A549 (cell line): ENCODE measurements around the gene AKT1S1. TPM values are rescaled to one million over a fixed set of nuclear protein-coding genes. Genes with fewer than 3 reads are reported as not detected.
A peak's percentile ranks its signal among the peaks of the same experiment; 100 is the strongest.

Experiments used
- ATAC-seq, 2 experiments: fragments of 200-7000 bp in 1 of 2; fragments of >200 bp in 1 of 2; cut with Nextera tagmentation in 1 of 2; cut with Tn5 transposase in 1 of 2; 3 replicates each; pipeline versions ENCODE4 v1.8.0 to v1.9.1; 2018 to 2020; ENCODE audit warnings: mild to moderate bottlenecking in 1 of 2, moderate library complexity in 1 of 2
- CTCF ChIA-PET: fragments of 300-600 bp; sonication (Branson Sonifier 250); formaldehyde crosslinking; extraction: SDS; loops from one replicate; lab custom pipeline; 2021; ENCODE audit warnings: antibody characterized with exemption, inconsistent platforms; lab: Yijun Ruan, JAX
- POLR2A ChIA-PET: fragments of 350-600 bp; formaldehyde crosslinking; extraction: SDS; loops from one replicate; lab custom pipeline; 2021; ENCODE audit warnings: antibody characterized with exemption, inconsistent platforms; lab: Yijun Ruan, JAX
- DNase-seq, 2 experiments: peaks; one replicate each; pipeline versions ENCODE4 v3.0.0 to v3.0.0-alpha.2; 2011 to 2016; ENCODE audit warnings: low read depth in 1 of 2, low spot score in 1 of 2
- FAIRE-seq: peaks from 2 replicates; lab custom pipeline; 2011; peaks lifted over from hg19 to GRCh38; lab: Jason Lieb, UNC
- H3K27ac ChIP-seq, 2 experiments: fragments of >200 bp; sonication (Bioruptor Twin); formaldehyde crosslinking; 3 replicates each; pipeline ENCODE4 v1.5.1; 2016 to 2017
- H3K4me1 ChIP-seq: fragments of >200 bp; sonication (Bioruptor Twin); formaldehyde crosslinking; 3 replicates; pipeline ENCODE4 v1.6.1; 2016
- H3K4me2 ChIP-seq: fragments of >200 bp; sonication (Bioruptor Twin); formaldehyde crosslinking; 3 replicates; pipeline ENCODE4 v1.6.1; 2016
- H3K4me3 ChIP-seq: fragments of >200 bp; sonication (Bioruptor Twin); formaldehyde crosslinking; 3 replicates; pipeline ENCODE4 v1.5.1; 2016
- H3K9me3 ChIP-seq: fragments of >200 bp; sonication (Bioruptor Twin); formaldehyde crosslinking; 3 replicates; pipeline ENCODE4 v1.6.1; 2016
- ATOH8 ChIP-seq: fragments of 250-450 bp; sonication (Bioruptor Pico); IDR thresholded peaks from 2 replicates; pipeline ENCODE4 v1.5.0; 2020; ENCODE audit warnings: low read depth, mild to moderate bottlenecking, moderate library complexity
- BHLHE40 ChIP-seq: IDR thresholded peaks from 2 replicates; pipeline ENCODE4 v1.6.1; 2012; ENCODE audit warnings: low read depth, low read length, inconsistent platforms
- CTCF ChIP-seq: fragments of >200 bp; sonication (Bioruptor Twin); formaldehyde crosslinking; IDR thresholded peaks from 3 replicates; pipeline ENCODE4 v1.5.1; 2016
- E2F6 ChIP-seq: IDR thresholded peaks from 2 replicates; pipeline ENCODE4 v1.6.1; 2012; ENCODE audit warnings: low read depth, borderline replicate concordance
- ESRRA ChIP-seq: fragments of 150-350 bp; IDR thresholded peaks from 2 replicates; pipeline ENCODE4 v1.6.1; 2014; ENCODE audit warnings: mild to moderate bottlenecking, low read length, borderline replicate concordance
- FOSB ChIP-seq: fragments of 250-450 bp; sonication (Bioruptor Pico); IDR thresholded peaks from 2 replicates; pipeline ENCODE4 v1.5.0; 2020; ENCODE audit warnings: mild to moderate bottlenecking, moderate library complexity
- FOXS1 ChIP-seq: fragments of 250-450 bp; sonication (Bioruptor Pico); IDR thresholded peaks from 2 replicates; pipeline ENCODE4 v1.5.0; 2020; ENCODE audit warnings: mild to moderate bottlenecking, moderate library complexity
- HDAC2 ChIP-seq: fragments of 200-600 bp; sonication (generic); IDR thresholded peaks from 2 replicates; pipeline ENCODE4 v1.6.1; 2016
- HES2 ChIP-seq: fragments of >200 bp; sonication (Bioruptor Twin); formaldehyde crosslinking; IDR thresholded peaks from 2 replicates; pipeline ENCODE4 v1.6.1; 2016
- KDM1A ChIP-seq: fragments of 200-600 bp; sonication (generic); IDR thresholded peaks from 2 replicates; pipeline ENCODE4 v1.6.1; 2016; ENCODE audit warnings: low read depth, mild to moderate bottlenecking
- MAX ChIP-seq: IDR thresholded peaks from 2 replicates; pipeline ENCODE4 v1.6.1; 2012
- MYC ChIP-seq: IDR thresholded peaks from 2 replicates; pipeline ENCODE4 v1.6.1; 2012; ENCODE audit warnings: mild to moderate bottlenecking, inconsistent platforms, low read length, improper control_type of control experiment, borderline replicate concordance
- NPAS2 ChIP-seq: fragments of 250-450 bp; sonication (Bioruptor Pico); IDR thresholded peaks from 2 replicates; pipeline ENCODE4 v1.8.0; 2022; ENCODE audit warnings: mild to moderate bottlenecking, moderate library complexity, borderline replicate concordance
- PHF8 ChIP-seq: fragments of 200-600 bp; sonication (generic); IDR thresholded peaks from 2 replicates; pipeline ENCODE4 v1.6.1; 2016; ENCODE audit warnings: low read depth, mild to moderate bottlenecking, antibody characterized with exemption, moderate library complexity, borderline replicate concordance
- RAD21 ChIP-seq, 2 experiments: fragments of >200 bp in 1 of 2; sonication (Bioruptor Twin) in 1 of 2; formaldehyde crosslinking in 1 of 2; IDR thresholded peaks in 1 of 2; conservative IDR thresholded peaks in 1 of 2; 2 replicates in 1 of 2; 3 replicates in 1 of 2; pipeline ENCODE4 v1.6.1; 2012 to 2018; ENCODE audit warnings: inconsistent platforms in 1 of 2
- RCOR1 ChIP-seq: fragments of 150-350 bp; IDR thresholded peaks from 2 replicates; pipeline ENCODE4 v1.6.1; 2014; ENCODE audit warnings: antibody characterized with exemption, low read length, low read depth
- REST ChIP-seq: fragments of 200-600 bp; sonication (generic); IDR thresholded peaks from 2 replicates; pipeline ENCODE4 v1.6.1; 2016; ENCODE audit warnings: antibody characterized with exemption, mild to moderate bottlenecking, moderate library complexity
- TP53 ChIP-seq: fragments of 250-450 bp; sonication (Bioruptor Pico); IDR thresholded peaks from 2 replicates; pipeline ENCODE4 v1.5.0; 2021; ENCODE audit warnings: mild to moderate bottlenecking, moderate library complexity
- ZFP36 ChIP-seq: fragments of 450-650 bp; IDR thresholded peaks from 2 replicates; pipeline ENCODE4 v1.6.1; 2014; ENCODE audit warnings: borderline replicate concordance; ENCODE audit not compliant: partially characterized antibody
- WGBS: methylation state at CpG from one replicate; pipeline ENCODE4 v1.1.6; 2017; ENCODE audit errors: missing lambda C conversion rate; 5-methylcytosine and 5-hydroxymethylcytosine counted together
- polyA plus RNA-seq, 4 experiments: library from polyadenylated mRNA; depleted of rRNA in 3 of 4; stranded (reverse); fragments of >200 nt; fragmentation: RNase III in 1 of 4; extraction: RNeasy Plus Mini Kit Qiagen cat#74134 plus additional on column Dnase treatment in 1 of 4; gene quantifications; 2 replicates in 3 of 4; 3 replicates in 1 of 4; pipeline ENCODE4 v1.2.3, GENCODE V29; 2011 to 2017

AKT1S1 gene
- polyA plus RNA-seq, 2 of the 4 experiments (the other 2 are of a cell fraction) = 39.2 to 75.9 TPM

GRCh38 chr19:49850221-49850486, 27.0 kb downstream of the AKT1S1 start:
- POLR2A ChIA-PET = interaction anchor here (0.8 to 1.6 kb wide), 12 partner anchors 11 to 208 kb away, joined by 3 to 18 read pairs (median 4); partner anchors contain the start of genes AKT1S1, PNKP, SCAF1 and TBC1D17

GRCh38 chr19:49849433-49850220, 27.5 kb downstream of the AKT1S1 start:
- H3K4me3 ChIP-seq = peak overlapping the region; percentile 89
- 80% methylated on average over 15 of the region's 15 CpGs for WGBS
- ATAC-seq (no peak), FAIRE-seq (no peak), DNase-seq (no peak)
- POLR2A ChIA-PET = interaction anchor here (0.9 to 1.6 kb wide), 8 partner anchors 12 to 174 kb away, joined by 3 to 18 read pairs (median 8); partner anchors contain the start of genes AKT1S1, PNKP and TBC1D17
- H3K27ac ChIP-seq = peak overlapping the region; percentile 94 to 97
- H3K4me2 ChIP-seq = peak overlapping the region; percentile 92
- H3K4me1 ChIP-seq = peaks cover 17% of the 10 kb centered on the region
- CTCF ChIA-PET = interaction anchor here (0.7 to 1.8 kb wide), 9 partner anchors 13 to 177 kb away, joined by 3 to 7 read pairs (median 4); no protein-coding TSS in a partner anchor
- TF ChIP-seq HES2 (no peak), HDAC2 (no peak), CTCF (no peak), RCOR1 (no peak), NPAS2 (CRISPR knock-in tag) (no peak), TP53 (CRISPR knock-in tag) (no peak), RAD21 (conservative IDR thresholded peaks at IDR 0.05 in 1 of 2, IDR thresholded peaks at IDR 0.05 in 1 of 2) (no peak), PHF8 (no peak)
- no peaks in the 10 kb centered on the region for H3K9me3 ChIP-seq

More at GRCh38 chr19:49850221-49850486, 27.0 kb downstream of the AKT1S1 start:
- 32% methylated on average over 12 of the region's 12 CpGs for WGBS
- Histone ChIP-seq H3K27ac (peak overlapping the region; percentile 94 to 97), H3K4me2 (peak overlapping the region; percentile 92), H3K4me3 (peak overlapping the region; percentile 89), H3K9me3 (no peaks in the 10 kb centered on the region), H3K4me1 (peaks cover 17% of the 10 kb centered on the region)
- TF ChIP-seq MYC (0 out of 2 replicates have a peak, but pooled peaks have one; percentile 34), FOXS1 (CRISPR knock-in tag) (no peak)
- CTCF ChIA-PET = interaction anchor here (0.7 to 1.8 kb wide), 10 partner anchors 8 to 178 kb away, joined by 3 to 7 read pairs (median 4); no protein-coding TSS in a partner anchor
- ATAC-seq (no peak; a peak in 2 of 6 replicates), DNase-seq (no peak), FAIRE-seq (no peak)

- ChIA-PET CTCF (interaction anchor here (1.1 to 1.3 kb wide), 2 partner anchors 14 to 121 kb away, joined by 3 to 7 read pairs; no protein-coding TSS in a partner anchor), POLR2A (interaction anchor here (0.6 kb wide), 1 partner anchor 1230 kb away, joined by 4 read pairs; the partner anchor contains the start of gene RPL18)
- no peak overlapping the region for H3K4me2 ChIP-seq
- TF ChIP-seq ZFP36 (no peak), CTCF (no peak), MAX (no peak), BHLHE40 (no peak), HES2 (no peak), ATOH8 (CRISPR knock-in tag) (no peak), TP53 (CRISPR knock-in tag) (no peak), REST (no peak), ESRRA (no peak), FOSB (CRISPR knock-in tag) (no peak), KDM1A (no peak), E2F6 (no peak)
Observed at GRCh38 chr19:49848938-49849337, 28.2 kb downstream of the AKT1S1 start.

More at GRCh38 chr19:49848938-49849337, 28.2 kb downstream of the AKT1S1 start:
- peaks cover 17% of the 10 kb centered on the region for H3K4me1 ChIP-seq
- no peak overlapping the region for H3K4me3 ChIP-seq
- ATAC-seq (no peak), FAIRE-seq (no peak), DNase-seq (no peak)
- no peaks in the 10 kb centered on the region for H3K9me3 ChIP-seq
- no peak overlapping the region for H3K27ac ChIP-seq
- 78% methylated on average over 3 of the region's 3 CpGs for WGBS
